M059J (cell line): ENCODE measurements around the gene CCDC192. TPM values are rescaled to one million over a fixed set of nuclear protein-coding genes. Genes with fewer than 3 reads are reported as not detected.

Experiments
- DNase-seq: peaks from one replicate; pipeline ENCODE4 v3.0.0-alpha.2; 2012; ENCODE audit warnings: low read depth
- total RNA-seq: library from RNA; depleted of rRNA; stranded (reverse); fragments of >200 nt; shearing (Covaris generic); gene quantifications from 2 replicates; pipeline ENCODE4 v1.2.3, GENCODE V29; 2014; rRNA removed

CCDC192 gene
- total RNA-seq, 1 experiment from 2014 or later, result not detected

- DNase-seq, result no peak
Observed at GRCh38 chr5:127985811-127986325, 282.7 kb downstream of the CCDC192 start.

- DNase-seq, result no peak
Observed at GRCh38 chr5:127987354-127988145, 284.4 kb downstream of the CCDC192 start.

GRCh38 chr5:127988146-127988760 lies 285.1 kb downstream of the CCDC192 start:
- peak; percentile 87 for DNase-seq

Other genes starting within 250 kb of the CCDC192 start
- gene PRRC1, start 185.8 kb upstream of the CCDC192 start, total RNA-seq, result 46.1 and 84.7 TPM in 2 replicates
- not detected in 2 replicates for gene CTXN3, start 54.3 kb upstream of the CCDC192 start, total RNA-seq